Peyer's patch (tissue), 4 donors: ENCODE results near the gene DPH7. TPM values are rescaled to one million over a fixed set of nuclear protein-coding genes. Genes with fewer than 3 reads are reported as not detected.

ENCODE experiments used
- DNase-seq, 3 donors: peaks; one replicate each; pipeline ENCODE4 v3.0.0-alpha.2; 2017 to 2019
- H3K27ac ChIP-seq, 4 donors: fragments of 200-600 bp; sonication (generic); one replicate each; pipeline ENCODE4 v1.5.1; 2016 to 2019
- H3K27me3 ChIP-seq, 2 donors: fragments of 200-600 bp; sonication (generic); one replicate each; pipeline ENCODE4 v1.5.1; 2019
- H3K36me3 ChIP-seq, 3 donors: fragments of 200-600 bp; sonication (generic); one replicate each; pipeline ENCODE4 v1.5.1; 2016 to 2019
- H3K4me1 ChIP-seq, 4 donors: fragments of 200-600 bp; sonication (generic); one replicate each; pipeline ENCODE4 v1.5.1; 2016 to 2019
- H3K4me3 ChIP-seq, 4 donors: fragments of 200-600 bp; sonication (generic); 1 replicate in 3 of 4; 2 replicates in 1 of 4; pipeline ENCODE4 v1.5.1; 2016 to 2019; ENCODE audit warnings: mild to moderate bottlenecking in 1 of 4
- H3K9me3 ChIP-seq, 4 donors: fragments of 200-600 bp; sonication (generic); one replicate each; pipeline ENCODE4 v1.5.1; 2016 to 2019; ENCODE audit warnings: mild to moderate bottlenecking in 1 of 4
- CTCF ChIP-seq, 6 experiments: fragments of 450-650 bp in 4 of 6; fragments of 200-600 bp in 2 of 6; sonication (generic) in 1 of 6; IDR thresholded peaks; one replicate each; pipeline ENCODE4 v1.5.1; 2017 to 2019; ENCODE audit warnings: antibody characterized with exemption in 6 of 6, mild to moderate bottlenecking in 3 of 6, moderate library complexity in 1 of 6
- POLR2A ChIP-seq, 2 donors: fragments of 450-650 bp; IDR thresholded peaks; one replicate each; pipeline ENCODE4 v1.5.1; 2017; ENCODE audit warnings: antibody characterized with exemption in 2 of 2, mild to moderate bottlenecking in 2 of 2, moderate library complexity in 2 of 2
- total RNA-seq, 4 donors: library from RNA; depleted of rRNA; stranded (reverse); fragments of >200 nt; gene quantifications; one replicate each; pipeline ENCODE4 v1.1.0, GENCODE V29; 2016

The DPH7 gene
- total RNA-seq, 4 donors from 2014 or later: 21.9 to 52.5 (median 44.5) TPM

GRCh38 chr9:137592767-137593166 is 14.0 kb upstream of the DPH7 start:
- no peak overlapping the region for H3K27ac ChIP-seq

GRCh38 chr9:137590469-137591383 is 12.0 kb upstream of the DPH7 start, which contains the start of gene ZMYND19:
TSS of gene ZMYND19 (minus strand) at chr9:137590512. CDS start at chr9:137590263, 249 bp downstream.
- H3K36me3 ChIP-seq: peaks cover 0 to 24% (median 0%) of the 10 kb centered on the region in 3 donors
- no peaks in the 10 kb centered on the region for H3K27me3 ChIP-seq
- H3K4me3 ChIP-seq: peak within 1 kb of the TSS; percentile 85 to 94 (median 92)
- H3K27ac ChIP-seq: peak within 1 kb of the TSS; percentile 66 to 79 (median 74)
- TF ChIP-seq POLR2A (IDR thresholded peaks at IDR 0.05) (peak in 1 of 2 donors; percentile 37), CTCF (IDR thresholded peaks at IDR 0.05) (no peak)
- peak; percentile 82 to 94 (median 94) for DNase-seq
- no peaks in the 10 kb centered on the region for H3K9me3 ChIP-seq
- peaks cover 0 to 19% (median 11%) of the 10 kb centered on the region in 4 donors for H3K4me1 ChIP-seq

More at GRCh38 chr9:137592767-137593166, 14.0 kb upstream of the DPH7 start:
- H3K27me3 ChIP-seq: no peaks in the 10 kb centered on the region
- no peak for DNase-seq
- peaks cover 0 to 7% (median 0%) of the 10 kb centered on the region in 3 donors for H3K36me3 ChIP-seq
- no peak overlapping the region for H3K4me3 ChIP-seq
- TF ChIP-seq CTCF (IDR thresholded peaks at IDR 0.05) (no peak), POLR2A (IDR thresholded peaks at IDR 0.05) (no peak)
- H3K9me3 ChIP-seq: no peaks in the 10 kb centered on the region
- peaks cover 0 to 19% (median 11%) of the 10 kb centered on the region in 4 donors for H3K4me1 ChIP-seq

GRCh38 chr9:137590123-137590468 is 11.4 kb upstream of the DPH7 start:
- Histone ChIP-seq H3K36me3 (peaks cover 0 to 27% (median 0%) of the 10 kb centered on the region in 3 donors), H3K27me3 (no peaks in the 10 kb centered on the region), H3K9me3 (no peaks in the 10 kb centered on the region), H3K27ac (peak overlapping the region in 2 of 4 donors; percentile 63 to 76), H3K4me1 (peaks cover 0 to 19% (median 11%) of the 10 kb centered on the region in 4 donors), H3K4me3 (peak overlapping the region; percentile 47 to 94 (median 86))
- no peak for TF ChIP-seq CTCF (IDR thresholded peaks at IDR 0.05)
- no peak for TF ChIP-seq POLR2A (IDR thresholded peaks at IDR 0.05)
- no peak for DNase-seq

- TF ChIP-seq CTCF (IDR thresholded peaks at IDR 0.05) (no peak), POLR2A (IDR thresholded peaks at IDR 0.05) (no peak)
- peak overlapping the region in 2 of 4 donors; percentile 63 to 76 for H3K27ac ChIP-seq
- DNase-seq: peak in 1 of 3 donors; percentile 59
Measured at GRCh38 chr9:137589441-137590122, 10.9 kb upstream of the DPH7 start.

GRCh38 chr9:137588891-137589290 is 10.2 kb upstream of the DPH7 start:
- Histone ChIP-seq H3K27me3 (no peaks in the 10 kb centered on the region), H3K4me1 (peaks cover 0 to 19% (median 11%) of the 10 kb centered on the region in 4 donors), H3K36me3 (peaks cover 0 to 27% (median 0%) of the 10 kb centered on the region in 3 donors), H3K9me3 (no peaks in the 10 kb centered on the region), H3K4me3 (no peak overlapping the region), H3K27ac (no peak overlapping the region)
- DNase-seq: no peak
- no peak for TF ChIP-seq CTCF (IDR thresholded peaks at IDR 0.05)
- no peak for TF ChIP-seq POLR2A (IDR thresholded peaks at IDR 0.05)

More at GRCh38 chr9:137589441-137590122, 10.9 kb upstream of the DPH7 start:
- Histone ChIP-seq H3K4me1 (peaks cover 0 to 19% (median 11%) of the 10 kb centered on the region in 4 donors), H3K4me3 (peak overlapping the region; percentile 47 to 94 (median 86)), H3K36me3 (peaks cover 0 to 27% (median 0%) of the 10 kb centered on the region in 3 donors), H3K9me3 (no peaks in the 10 kb centered on the region), H3K27me3 (no peaks in the 10 kb centered on the region)
